Gastroesophageal sphincter (tissue), 4 donors: Measurements from ENCODE around the gene ZNF382. TPM values are rescaled to one million over a fixed set of nuclear protein-coding genes. Genes with fewer than 3 reads are reported as not detected.
A peak's percentile ranks its signal among the peaks of the same experiment; 100 is the strongest.

Experiments
- ATAC-seq: fragments of 150-250 bp; one replicate; pipeline ENCODE4 v1.9.1; 2016; ENCODE audit warnings: mild to moderate bottlenecking, moderate library complexity
- H3K27ac ChIP-seq, 4 donors: fragments of 200-600 bp; sonication (generic) in 3 of 4; 1 replicate in 3 of 4; 2 replicates in 1 of 4; pipeline ENCODE4 v1.5.1; 2016 to 2019
- H3K27me3 ChIP-seq: fragments of 200-600 bp; sonication (generic); one replicate; pipeline ENCODE4 v1.5.1; 2019
- H3K36me3 ChIP-seq, 2 donors: fragments of 200-600 bp; sonication (generic); one replicate each; pipeline ENCODE4 v1.5.1; 2019; ENCODE audit warnings: control low read depth in 1 of 2
- H3K4me1 ChIP-seq, 3 donors: fragments of 200-600 bp; sonication (generic); 1 replicate in 2 of 3; 2 replicates in 1 of 3; pipeline ENCODE4 v1.5.1; 2016 to 2019; ENCODE audit warnings: control low read depth in 2 of 3
- H3K4me3 ChIP-seq, 2 donors: fragments of 200-600 bp; sonication (generic); one replicate each; pipeline ENCODE4 v1.5.1; 2019; ENCODE audit warnings: mild to moderate bottlenecking in 1 of 2, moderate library complexity in 1 of 2
- H3K9me3 ChIP-seq, 3 donors: fragments of 200-600 bp; sonication (generic); one replicate each; pipeline ENCODE4 v1.5.1; 2017 to 2019; ENCODE audit warnings: control low read depth in 2 of 3
- EP300 ChIP-seq: sonication (generic); formaldehyde crosslinking; IDR thresholded peaks from one replicate; pipeline ENCODE4 v1.6.1; 2017; ENCODE audit warnings: antibody characterized with exemption, mild to moderate bottlenecking
- POLR2A ChIP-seq, 2 donors: fragments of 450-650 bp; IDR thresholded peaks; one replicate each; pipeline ENCODE4 v1.6.1; 2017; ENCODE audit warnings: antibody characterized with exemption in 2 of 2, mild to moderate bottlenecking in 2 of 2, moderate library complexity in 1 of 2
- POLR2AphosphoS5 ChIP-seq: sonication (generic); formaldehyde crosslinking; IDR thresholded peaks from one replicate; pipeline ENCODE4 v1.6.1; 2017; ENCODE audit warnings: antibody characterized with exemption
- WGBS, 2 donors: methylation state at CpG; one replicate each; pipeline ENCODE4 v1.1.5; 2018; ENCODE audit warnings: low coverage in 1 of 2; 5-methylcytosine and 5-hydroxymethylcytosine counted together
- total RNA-seq, 4 donors: library from RNA; depleted of rRNA; stranded (reverse); fragments of >200 nt; gene quantifications; one replicate each; pipeline ENCODE4 v1.1.0, GENCODE V29; 2016
- TF ChIP-seq, protein P1 (sequence below), 4 experiments: fragments of 200-600 bp in 2 of 4; fragments of 450-650 bp in 2 of 4; sonication (generic) in 1 of 4; IDR thresholded peaks; one replicate each; pipeline ENCODE4 v1.5.1; 2017 to 2019; ENCODE audit warnings: antibody characterized with exemption in 4 of 4, mild to moderate bottlenecking in 2 of 4, moderate library complexity in 2 of 4

ZNF382 gene
- total RNA-seq, 4 donors from 2014 or later, result 6.9 to 26.0 (median 16.6) TPM

- TF ChIP-seq POLR2A (IDR thresholded peaks at IDR 0.05) (no peak), POLR2AphosphoS5 (no peak), EP300 (no peak)
- TF ChIP-seq, protein P1, sequence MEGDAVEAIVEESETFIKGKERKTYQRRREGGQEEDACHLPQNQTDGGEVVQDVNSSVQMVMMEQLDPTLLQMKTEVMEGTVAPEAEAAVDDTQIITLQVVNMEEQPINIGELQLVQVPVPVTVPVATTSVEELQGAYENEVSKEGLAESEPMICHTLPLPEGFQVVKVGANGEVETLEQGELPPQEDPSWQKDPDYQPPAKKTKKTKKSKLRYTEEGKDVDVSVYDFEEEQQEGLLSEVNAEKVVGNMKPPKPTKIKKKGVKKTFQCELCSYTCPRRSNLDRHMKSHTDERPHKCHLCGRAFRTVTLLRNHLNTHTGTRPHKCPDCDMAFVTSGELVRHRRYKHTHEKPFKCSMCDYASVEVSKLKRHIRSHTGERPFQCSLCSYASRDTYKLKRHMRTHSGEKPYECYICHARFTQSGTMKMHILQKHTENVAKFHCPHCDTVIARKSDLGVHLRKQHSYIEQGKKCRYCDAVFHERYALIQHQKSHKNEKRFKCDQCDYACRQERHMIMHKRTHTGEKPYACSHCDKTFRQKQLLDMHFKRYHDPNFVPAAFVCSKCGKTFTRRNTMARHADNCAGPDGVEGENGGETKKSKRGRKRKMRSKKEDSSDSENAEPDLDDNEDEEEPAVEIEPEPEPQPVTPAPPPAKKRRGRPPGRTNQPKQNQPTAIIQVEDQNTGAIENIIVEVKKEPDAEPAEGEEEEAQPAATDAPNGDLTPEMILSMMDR (IDR thresholded peaks at IDR 0.05), result no peak
- peak overlapping the region; percentile 55 to 85 for H3K4me3 ChIP-seq
- peaks cover 0 to 22% (median 6%) of the 10 kb centered on the region in 3 donors for H3K4me1 ChIP-seq
- H3K27me3 ChIP-seq, result no peaks in the 10 kb centered on the region
- H3K36me3 ChIP-seq, result peaks cover 0 to 21% of the 10 kb centered on the region in 2 donors
- peak; percentile 73 for ATAC-seq
- H3K9me3 ChIP-seq, result no peaks in the 10 kb centered on the region
- WGBS, 2 donors, result 0% methylated on average over 1 of the region's 21 CpGs; no CpG with 5 or more reads in 1 of the 2 donors
- peak overlapping the region; percentile 17 to 90 (median 89) for H3K27ac ChIP-seq
Measured at GRCh38 chr19:36604656-36605100, 435 bp upstream of the ZNF382 start.

GRCh38 chr19:36605877-36606478 is 865 bp downstream of the ZNF382 start:
- WGBS, 2 donors, result 0% methylated on average over 1 of the region's 1 CpG; no CpG with 5 or more reads in 1 of the 2 donors
- H3K27ac ChIP-seq, result peak overlapping the region in 3 of 4 donors; percentile 88 to 90 (median 90)

GRCh38 chr19:36627057-36627456 is 21.9 kb downstream of the ZNF382 start:
- Histone ChIP-seq H3K4me1 (no peaks in the 10 kb centered on the region), H3K4me3 (no peak overlapping the region), H3K27me3 (no peaks in the 10 kb centered on the region), H3K27ac (no peak overlapping the region), H3K9me3 (peaks cover 0 to 100% (median 11%) of the 10 kb centered on the region in 3 donors), H3K36me3 (peaks cover 0 to 95% of the 10 kb centered on the region in 2 donors)
- no peak for ATAC-seq
- WGBS, 2 donors, result 78 to 100% methylated on average over 3 to 5 of the region's 5 CpGs
- TF ChIP-seq, protein P1 (IDR thresholded peaks at IDR 0.05), result no peak
- TF ChIP-seq POLR2A (IDR thresholded peaks at IDR 0.05) (no peak), EP300 (no peak), POLR2AphosphoS5 (no peak)

More at GRCh38 chr19:36605877-36606478, 865 bp downstream of the ZNF382 start:
- peaks cover 0 to 22% (median 6%) of the 10 kb centered on the region in 3 donors for H3K4me1 ChIP-seq
- peak overlapping the region; percentile 55 to 85 for H3K4me3 ChIP-seq
- H3K27me3 ChIP-seq, result no peaks in the 10 kb centered on the region
- TF ChIP-seq, protein P1 (IDR thresholded peaks at IDR 0.05), result no peak
- TF ChIP-seq POLR2A (IDR thresholded peaks at IDR 0.05), result no peak
- no peak for TF ChIP-seq EP300
- no peak for TF ChIP-seq POLR2AphosphoS5
- peaks cover 0 to 34% of the 10 kb centered on the region in 2 donors for H3K36me3 ChIP-seq
- ATAC-seq, result no peak
- H3K9me3 ChIP-seq, result peaks cover 0 to 3% (median 0%) of the 10 kb centered on the region in 3 donors

- H3K27me3 ChIP-seq, result no peaks in the 10 kb centered on the region
- H3K27ac ChIP-seq, result no peak overlapping the region
- H3K9me3 ChIP-seq, result peaks cover 19 to 100% (median 23%) of the 10 kb centered on the region in 3 donors
- H3K4me3 ChIP-seq, result no peak overlapping the region
- H3K4me1 ChIP-seq, result no peaks in the 10 kb centered on the region
- H3K36me3 ChIP-seq, result peaks cover 10 to 80% of the 10 kb centered on the region in 2 donors
- TF ChIP-seq EP300 (no peak), POLR2AphosphoS5 (no peak), POLR2A (IDR thresholded peaks at IDR 0.05) (no peak)
- TF ChIP-seq, protein P1 (IDR thresholded peaks at IDR 0.05), result no peak
- ATAC-seq, result no peak
- 91 to 100% methylated on average over 2 of the region's 2 CpGs for WGBS, 2 donors
Measured at GRCh38 chr19:36635342-36635741, 30.2 kb downstream of the ZNF382 start.
